ENCODE data around the gene CINP.
A peak's percentile ranks its signal among the peaks of the same experiment; 100 is the strongest.
"Not testable (repeated sequence)": the region's sequence is repeated elsewhere in the genome, so short reads cannot be mapped to it uniquely, and the experiment has no call there.

CINP gene

DNA sequence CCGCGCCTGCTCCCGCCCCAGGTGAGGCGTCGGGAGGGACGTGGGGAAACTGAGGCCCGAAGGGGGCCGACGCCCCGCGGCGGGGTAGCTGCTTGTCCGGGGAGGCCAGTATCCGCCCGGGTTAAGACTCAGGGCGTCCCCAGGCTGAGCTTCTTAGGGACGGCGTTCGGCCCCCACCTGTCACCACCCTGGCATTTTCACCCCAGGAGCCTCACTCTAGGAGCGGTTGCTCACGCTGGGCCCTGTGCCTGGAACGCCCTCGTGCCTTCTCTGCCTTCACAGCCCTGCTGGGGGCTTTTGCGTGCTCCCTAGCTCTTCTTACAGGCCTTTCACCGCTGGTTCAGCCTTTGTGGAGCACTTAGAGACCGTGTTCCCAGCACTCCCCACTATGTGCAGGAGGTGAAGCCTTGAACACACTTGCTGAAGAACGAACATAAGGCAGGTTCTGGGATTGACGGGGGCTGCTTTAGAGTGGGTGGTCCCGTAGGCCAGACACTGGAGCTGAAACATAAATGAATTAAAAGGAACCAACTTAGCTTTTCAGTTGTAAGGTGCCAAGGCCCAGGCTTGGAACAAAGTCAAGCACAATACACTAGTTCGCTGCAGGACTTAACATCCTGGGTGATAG, 42.5 kb downstream of the CINP start:
- peak; percentile 23 for DNase-seq (ENCODE audit: low read depth)

- peak; percentile 87 for DNase-seq (ENCODE audit: low read depth)
These were observed 43.2 kb downstream of the CINP start, which contains the start of gene ZNF839 for GRCh38 chr14:102319351-102320032. ZNF839 (plus strand) TSS chr14:102319746; CDS start chr14:102319766, 20 bp downstream.

DNA sequence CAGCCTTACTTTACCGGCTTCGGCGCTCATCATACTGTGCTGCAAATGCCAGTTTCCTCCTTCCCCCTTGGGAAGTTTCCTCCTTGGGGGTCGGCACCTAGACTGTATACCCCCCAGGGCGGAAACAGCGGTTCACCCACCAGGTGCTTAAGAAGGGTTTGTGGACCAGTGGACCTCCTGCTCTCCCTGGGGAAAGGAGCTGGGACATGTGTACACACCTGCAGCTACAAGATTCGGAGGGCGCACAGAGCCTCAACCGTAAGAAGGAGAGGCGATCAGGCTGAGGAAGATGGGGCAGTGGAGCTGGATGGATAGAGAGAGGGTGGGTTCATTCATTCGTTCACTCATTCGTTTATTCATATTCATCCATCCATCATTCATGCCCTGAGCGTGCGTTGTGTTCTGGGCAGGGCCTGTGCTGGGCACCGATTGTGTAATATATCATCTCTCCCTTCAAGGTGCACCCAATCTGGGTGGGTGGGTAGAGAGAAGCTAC, 43.9 kb downstream of the CINP start:
- DNase-seq (ENCODE audit: low read depth) = no peak

DNA sequence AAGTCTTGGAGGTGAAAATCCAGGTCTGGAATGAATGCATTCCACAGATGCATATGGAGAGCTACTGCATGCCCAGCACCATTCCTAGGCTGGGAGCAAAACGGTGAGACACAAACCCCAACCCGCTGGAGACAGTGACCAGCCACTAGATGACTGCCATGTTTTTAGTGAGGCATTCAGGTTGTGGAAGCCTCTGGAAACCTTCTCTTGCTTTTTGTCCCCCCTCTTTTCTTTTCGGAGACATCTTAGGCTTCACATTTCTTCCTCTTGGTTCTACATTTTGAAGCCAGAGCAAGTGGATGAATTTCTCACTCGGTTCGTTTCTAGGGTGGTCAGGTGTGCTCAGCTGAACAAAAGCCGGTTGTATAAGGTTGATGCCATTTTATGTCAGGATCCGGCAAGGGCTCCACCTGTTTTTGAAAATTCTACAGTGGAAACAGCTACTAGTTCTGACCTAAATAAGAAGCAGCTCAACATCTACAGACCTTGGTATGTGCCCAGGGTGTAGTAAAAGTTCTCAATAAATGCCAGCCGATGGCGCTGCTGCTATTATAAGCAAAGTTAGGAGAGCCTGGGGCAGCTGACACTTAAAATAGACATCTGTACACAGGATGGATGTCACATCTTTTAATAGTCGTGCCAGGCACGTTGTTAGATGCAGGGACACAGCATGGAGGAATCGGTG, 45.0 kb downstream of the CINP start:
- no peak for DNase-seq (ENCODE audit: low read depth)

DNA sequence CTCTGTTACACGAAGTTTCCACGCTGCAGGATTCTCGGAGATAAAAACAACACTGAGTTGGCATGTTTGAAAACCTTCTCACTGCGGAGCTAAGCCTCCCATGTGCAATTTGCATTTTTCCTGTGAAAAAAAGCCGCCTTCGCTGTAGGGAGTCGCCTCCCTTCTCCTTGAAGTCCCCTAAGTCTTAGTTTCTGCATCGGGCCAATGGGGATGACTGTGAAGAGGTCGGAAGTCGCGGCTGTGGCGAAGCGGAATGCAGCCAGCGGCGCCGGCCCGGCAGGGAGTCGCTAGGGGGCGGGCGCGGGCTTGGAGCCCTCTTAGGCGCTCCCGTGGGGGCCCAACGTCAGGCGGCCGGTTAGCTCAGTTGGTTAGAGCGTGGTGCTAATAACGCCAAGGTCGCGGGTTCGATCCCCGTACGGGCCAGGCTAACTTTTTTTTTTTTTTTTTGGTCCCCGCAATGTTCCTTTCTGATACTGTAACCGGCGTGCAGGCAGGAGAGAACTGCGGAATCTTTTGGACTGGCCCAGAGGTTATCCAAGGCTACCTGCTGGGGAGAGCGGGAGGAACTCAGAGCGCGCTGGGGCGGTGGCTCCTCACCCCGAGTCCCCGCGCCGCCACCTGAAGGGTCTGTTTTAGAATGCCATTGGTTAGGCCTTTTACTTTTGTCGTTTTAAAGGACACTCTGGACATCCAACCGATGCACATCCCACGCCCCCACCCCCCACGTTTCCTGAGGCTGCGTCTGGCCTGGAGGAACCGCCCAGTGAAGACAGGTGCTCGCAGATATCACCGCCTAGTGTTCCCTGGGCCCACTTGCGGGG, 45.7 kb downstream of the CINP start:
- peak; percentile 96 for DNase-seq (ENCODE audit: low read depth)

GRCh38 chr14:102316338-102316742, 46.4 kb downstream of the CINP start:
- DNase-seq (ENCODE audit: low read depth) = no peak

GRCh38 chr14:102315121-102315520, 47.6 kb downstream of the CINP start:
- DNase-seq (ENCODE audit: low read depth) = no peak

- peak; percentile 66 for DNase-seq (ENCODE audit: low read depth)
These were observed 48.3 kb downstream of the CINP start for GRCh38 chr14:102314242-102315011.

DNA sequence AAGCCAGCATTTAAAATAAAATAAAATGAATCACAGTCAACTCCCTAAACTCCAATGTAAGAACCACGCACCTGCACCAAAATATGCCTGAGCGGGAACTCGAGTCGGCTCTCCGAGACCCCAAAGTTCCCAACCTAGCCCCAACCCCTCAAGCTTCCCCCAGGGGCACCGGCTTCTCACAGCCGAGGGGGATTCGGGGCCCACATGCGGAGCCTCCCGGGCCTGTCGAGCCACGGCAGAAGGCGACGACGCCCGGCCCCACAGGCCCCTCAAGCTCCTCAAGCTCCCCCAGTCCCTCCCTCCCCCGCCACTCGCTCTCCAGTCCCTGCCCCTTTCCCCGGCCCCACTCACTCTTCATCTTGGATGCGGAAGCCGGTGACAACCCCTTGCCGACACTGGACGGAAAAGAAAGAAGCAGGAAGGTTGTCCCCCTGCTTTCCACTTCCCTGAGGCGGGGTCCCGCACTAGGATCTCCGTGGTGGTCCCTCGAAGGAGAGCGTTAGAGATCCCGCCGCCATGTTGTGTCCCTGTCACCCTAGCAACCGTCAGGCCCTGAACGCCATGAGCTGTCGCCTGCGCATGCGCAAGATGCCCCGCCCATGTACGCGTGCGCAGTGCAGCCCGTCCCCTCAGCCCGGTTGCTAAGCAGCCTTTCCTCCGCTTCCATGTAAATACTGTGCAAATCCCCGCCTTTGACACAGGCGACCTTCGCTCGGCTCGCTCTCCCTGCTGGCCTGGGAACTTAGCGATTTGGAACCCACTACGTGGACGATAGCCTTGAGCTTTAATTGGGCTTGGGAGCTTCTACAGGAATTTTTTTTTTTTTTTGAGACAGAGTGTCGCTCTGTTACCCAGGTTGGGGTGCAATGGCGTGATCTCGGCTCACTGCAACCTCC, 57.8 kb downstream of the CINP start, which contains the start of gene MOK:
MOK (minus strand) TSS at position 554 of the 896 bp plus-strand sequence; CDS start at position 358, 196 bp downstream.
- peak; percentile 97 for DNase-seq (ENCODE audit: low read depth)

DNA sequence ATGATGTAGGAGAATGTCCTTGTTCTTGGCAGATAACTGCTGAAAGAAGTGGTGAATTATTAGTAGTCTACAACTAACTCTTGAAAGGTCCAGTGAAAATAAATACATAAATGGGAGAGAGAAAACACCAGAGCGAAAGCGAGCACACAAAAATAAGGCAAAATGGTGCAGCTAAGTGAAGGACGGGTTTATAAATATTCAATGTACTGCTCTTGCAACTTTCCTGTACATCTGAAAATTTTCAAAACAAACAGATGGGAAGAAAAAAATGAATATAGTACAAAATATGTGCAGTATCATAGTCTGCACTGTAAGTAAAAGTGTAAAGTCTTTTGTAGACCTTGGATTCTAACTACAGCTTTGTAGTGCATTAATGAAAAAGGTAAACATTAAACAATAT, 59.0 kb downstream of the CINP start:
- no peak for DNase-seq (ENCODE audit: low read depth)

DNA sequence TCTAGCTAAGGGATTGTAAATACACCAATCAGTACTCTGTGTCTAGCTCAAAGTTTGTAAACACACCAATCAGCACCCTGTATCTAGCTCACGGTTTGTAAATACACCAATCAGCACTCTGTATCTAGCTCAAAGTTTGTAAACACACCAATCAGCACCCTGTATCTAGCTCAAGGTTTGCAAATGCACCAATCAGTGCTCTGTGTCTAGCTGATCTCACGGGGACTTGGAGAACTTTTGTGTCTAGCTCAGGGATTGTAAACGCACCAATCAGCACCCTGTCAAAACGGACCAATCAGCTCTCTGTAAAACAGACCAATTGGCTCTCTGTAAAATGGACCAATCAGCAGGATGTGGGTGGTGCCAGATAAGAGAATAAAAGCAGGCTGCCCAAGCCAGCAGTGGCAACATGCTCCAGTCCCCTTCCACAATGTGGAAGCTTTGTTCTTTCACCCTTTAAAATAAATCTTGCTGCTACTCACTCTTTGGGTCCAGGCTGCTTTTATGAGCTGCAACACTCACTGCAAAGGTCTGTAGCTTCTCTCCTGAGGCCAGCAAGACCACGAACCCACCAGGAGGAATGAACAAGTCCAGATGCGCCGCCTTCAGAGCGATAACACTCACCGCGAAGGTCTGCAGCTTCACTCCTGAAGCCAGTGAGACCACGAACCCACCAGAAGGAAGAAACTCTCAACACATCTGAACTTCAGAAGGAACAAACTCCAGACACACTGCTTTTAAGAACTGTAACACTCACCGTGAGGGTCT, 64.2 kb downstream of the CINP start:
- not testable (repeated sequence) for DNase-seq (ENCODE audit: low read depth)
